ENCODE results near the gene ENHO. TPM values are rescaled to one million over a fixed set of nuclear protein-coding genes. Genes with fewer than 3 reads are reported as not detected.

ENHO gene
- total and polyA plus RNA-seq, 8 donors, result 1.2 to 63.8 (median 11.4) TPM; not detected in 2

DNA sequence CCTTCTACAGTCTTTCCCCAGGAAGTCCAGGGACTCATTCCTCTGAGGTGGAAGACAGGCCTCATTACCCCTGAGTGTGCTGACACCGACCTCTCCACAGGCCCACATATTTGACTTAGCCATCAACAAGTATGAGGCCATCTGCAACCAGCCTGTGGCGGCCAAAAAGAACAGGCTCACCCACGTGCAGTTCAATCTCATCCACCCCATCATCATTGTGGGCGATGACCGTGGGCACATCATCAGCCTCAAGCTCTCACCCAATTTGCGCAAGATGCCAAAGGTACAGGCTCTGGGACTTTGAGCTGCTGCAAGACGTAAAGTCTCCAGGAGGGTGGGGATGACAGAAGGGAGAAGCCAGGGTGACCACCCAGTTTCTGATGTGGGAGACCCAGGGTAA lies 5.6 kb downstream of the ENHO start:
- WGBS, 5 donors, result 82 to 94% (median 85%) methylated on average over 5 to 7 of the region's 7 CpGs
- DNase-seq, result no peak
- H3K27ac ChIP-seq, result no peak overlapping the region
- H3K9me3 ChIP-seq, result no peaks in the 10 kb centered on the region
- TF ChIP-seq, protein P1, sequence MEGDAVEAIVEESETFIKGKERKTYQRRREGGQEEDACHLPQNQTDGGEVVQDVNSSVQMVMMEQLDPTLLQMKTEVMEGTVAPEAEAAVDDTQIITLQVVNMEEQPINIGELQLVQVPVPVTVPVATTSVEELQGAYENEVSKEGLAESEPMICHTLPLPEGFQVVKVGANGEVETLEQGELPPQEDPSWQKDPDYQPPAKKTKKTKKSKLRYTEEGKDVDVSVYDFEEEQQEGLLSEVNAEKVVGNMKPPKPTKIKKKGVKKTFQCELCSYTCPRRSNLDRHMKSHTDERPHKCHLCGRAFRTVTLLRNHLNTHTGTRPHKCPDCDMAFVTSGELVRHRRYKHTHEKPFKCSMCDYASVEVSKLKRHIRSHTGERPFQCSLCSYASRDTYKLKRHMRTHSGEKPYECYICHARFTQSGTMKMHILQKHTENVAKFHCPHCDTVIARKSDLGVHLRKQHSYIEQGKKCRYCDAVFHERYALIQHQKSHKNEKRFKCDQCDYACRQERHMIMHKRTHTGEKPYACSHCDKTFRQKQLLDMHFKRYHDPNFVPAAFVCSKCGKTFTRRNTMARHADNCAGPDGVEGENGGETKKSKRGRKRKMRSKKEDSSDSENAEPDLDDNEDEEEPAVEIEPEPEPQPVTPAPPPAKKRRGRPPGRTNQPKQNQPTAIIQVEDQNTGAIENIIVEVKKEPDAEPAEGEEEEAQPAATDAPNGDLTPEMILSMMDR (IDR thresholded peaks at IDR 0.05), result no peak
- no peak for TF ChIP-seq EP300 (IDR thresholded peaks at IDR 0.05)
- no peak for TF ChIP-seq POLR2AphosphoS5 (IDR thresholded peaks at IDR 0.05)
- TF ChIP-seq POLR2A (IDR thresholded peaks at IDR 0.05), result no peak
- no peaks in the 10 kb centered on the region for H3K36me3 ChIP-seq
- peaks cover 0 to 19% (median 12%) of the 10 kb centered on the region in 4 donors for H3K4me1 ChIP-seq
- intact Hi-C loops (cut with DNase I; ENCODE audit: low total_unique reads), result no loop called here
- peaks cover 0 to 5% (median 0%) of the 10 kb centered on the region in 3 donors for H3K27me3 ChIP-seq
- H3K4me3 ChIP-seq, result no peak overlapping the region

DNA sequence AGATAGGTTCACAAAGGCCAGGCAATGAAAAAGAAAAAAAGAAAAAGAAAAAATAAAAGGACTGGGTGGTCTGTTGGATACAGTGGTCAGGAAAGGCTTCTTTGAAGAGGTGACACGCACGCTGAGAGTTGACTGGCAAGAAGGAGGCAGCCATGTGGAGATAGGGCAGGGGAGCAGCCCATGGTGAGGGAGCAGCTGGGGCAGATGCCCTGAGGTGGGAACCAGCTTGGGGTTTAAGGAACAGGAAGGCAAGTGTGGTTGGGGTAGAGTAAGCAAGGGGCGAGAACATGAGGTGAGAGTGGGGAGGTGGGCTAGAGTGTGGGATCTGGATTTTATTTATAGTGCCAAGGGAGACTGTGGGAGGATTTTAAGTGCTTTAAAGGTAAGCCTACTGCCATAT lies 6.8 kb downstream of the ENHO start:
- Histone ChIP-seq H3K36me3 (no peaks in the 10 kb centered on the region), H3K27me3 (no peaks in the 10 kb centered on the region), H3K27ac (no peak overlapping the region), H3K4me1 (peaks cover 0 to 21% (median 9%) of the 10 kb centered on the region in 4 donors), H3K9me3 (no peaks in the 10 kb centered on the region), H3K4me3 (no peak overlapping the region)
- no peak for DNase-seq
- WGBS, 5 donors, result 86 to 90% (median 90%) methylated on average over 3 of the region's 3 CpGs
- intact Hi-C loops (cut with DNase I; ENCODE audit: low total_unique reads), result no loop called here
- no peak for TF ChIP-seq EP300 (IDR thresholded peaks at IDR 0.05)
- TF ChIP-seq, protein P1 (IDR thresholded peaks at IDR 0.05), result no peak
- TF ChIP-seq POLR2A (IDR thresholded peaks at IDR 0.05), result no peak
- TF ChIP-seq POLR2AphosphoS5 (IDR thresholded peaks at IDR 0.05), result no peak

DNA sequence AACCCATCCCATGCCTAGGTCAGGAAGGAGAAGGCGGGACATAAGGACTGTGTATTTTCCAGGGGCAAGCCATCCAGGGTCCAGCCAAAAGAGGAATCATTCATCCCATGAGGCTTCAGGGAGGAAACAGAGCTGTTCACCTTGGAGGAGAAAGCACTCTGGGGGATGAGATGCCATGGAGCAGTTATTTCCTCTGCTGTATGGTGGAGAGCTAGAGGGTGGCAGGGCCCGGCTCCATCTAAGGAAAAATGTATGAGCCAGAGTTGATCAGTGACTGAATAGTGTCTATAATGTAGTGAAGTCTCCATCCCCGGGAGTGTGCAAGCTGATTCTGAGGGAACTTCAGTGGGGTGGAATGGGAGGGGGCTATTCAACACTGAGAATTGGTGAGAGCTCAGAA lies 8.0 kb downstream of the ENHO start:
- Histone ChIP-seq H3K4me1 (peaks cover 0 to 21% (median 9%) of the 10 kb centered on the region in 4 donors), H3K9me3 (no peaks in the 10 kb centered on the region), H3K4me3 (no peak overlapping the region), H3K27me3 (no peaks in the 10 kb centered on the region), H3K27ac (no peak overlapping the region), H3K36me3 (no peaks in the 10 kb centered on the region)
- 89 to 100% (median 95%) methylated on average over 3 of the region's 3 CpGs for WGBS, 5 donors
- DNase-seq, result no peak
- intact Hi-C loops (cut with DNase I; ENCODE audit: low total_unique reads), result no loop called here
- TF ChIP-seq, protein P1 (IDR thresholded peaks at IDR 0.05), result no peak
- no peak for TF ChIP-seq POLR2A (IDR thresholded peaks at IDR 0.05)
- no peak for TF ChIP-seq EP300 (IDR thresholded peaks at IDR 0.05)
- no peak for TF ChIP-seq POLR2AphosphoS5 (IDR thresholded peaks at IDR 0.05)

DNA sequence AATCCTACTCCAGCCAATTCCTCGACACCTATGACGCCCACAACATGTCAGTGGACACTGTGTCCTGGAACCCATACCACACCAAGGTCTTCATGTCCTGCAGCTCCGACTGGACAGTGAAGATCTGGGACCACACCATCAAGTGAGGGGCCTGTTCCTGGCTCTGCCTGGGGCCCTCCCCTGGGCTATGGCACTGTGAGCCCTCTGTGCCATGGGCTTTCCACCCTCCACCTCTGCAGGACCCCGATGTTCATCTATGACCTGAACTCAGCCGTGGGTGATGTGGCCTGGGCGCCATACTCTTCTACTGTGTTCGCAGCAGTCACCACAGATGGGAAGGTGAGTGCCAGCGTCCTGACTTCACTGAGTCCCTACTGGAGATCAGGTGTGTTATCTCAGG lies 8.4 kb downstream of the ENHO start:
- intact Hi-C loops (cut with DNase I; ENCODE audit: low total_unique reads), result no loop called here
- DNase-seq, result no peak
- Histone ChIP-seq H3K36me3 (no peaks in the 10 kb centered on the region), H3K27ac (no peak overlapping the region), H3K4me1 (peaks cover 0 to 21% (median 9%) of the 10 kb centered on the region in 4 donors), H3K4me3 (no peak overlapping the region), H3K27me3 (no peaks in the 10 kb centered on the region), H3K9me3 (no peaks in the 10 kb centered on the region)
- 88 to 93% (median 91%) methylated on average over 8 of the region's 8 CpGs for WGBS, 5 donors
- TF ChIP-seq POLR2A (IDR thresholded peaks at IDR 0.05), result no peak
- no peak for TF ChIP-seq EP300 (IDR thresholded peaks at IDR 0.05)
- no peak for TF ChIP-seq POLR2AphosphoS5 (IDR thresholded peaks at IDR 0.05)
- TF ChIP-seq, protein P1 (IDR thresholded peaks at IDR 0.05), result no peak
